Muscle of leg (tissue), 16 donors: Measurements from ENCODE around the gene SLC9A4. TPM values are rescaled to one million over a fixed set of nuclear protein-coding genes. Genes with fewer than 3 reads are reported as not detected.

Source experiments
- DNase-seq: peaks from one replicate; pipeline ENCODE4 v3.0.0; 2013
- H3K27ac ChIP-seq: one replicate; pipeline ENCODE4 v1.5.1; 2013; ENCODE audit warnings: mild to moderate bottlenecking, low read length, control low read depth
- H3K27me3 ChIP-seq: one replicate; pipeline ENCODE4 v1.6.1; 2013; ENCODE audit warnings: low read length; ENCODE audit not compliant: control insufficient read depth, insufficient read depth
- H3K36me3 ChIP-seq: one replicate; pipeline ENCODE4 v1.6.1; 2013; ENCODE audit warnings: low read length; ENCODE audit not compliant: control insufficient read depth, insufficient read depth
- H3K4me1 ChIP-seq: one replicate; pipeline ENCODE4 v1.6.1; 2013; ENCODE audit warnings: low read length; ENCODE audit not compliant: control insufficient read depth, insufficient read depth
- H3K4me3 ChIP-seq: one replicate; pipeline ENCODE4 v1.5.1; 2013; ENCODE audit warnings: low read length, control low read depth
- H3K9me3 ChIP-seq: replicated peaks from 2 replicates; pipeline ENCODE4 v1.6.1; 2013; ENCODE audit warnings: low read depth, low read length; ENCODE audit not compliant: control insufficient read depth
- WGBS: methylation state at CpG from one replicate; pipeline ENCODE4 v1.1.5; 2013; ENCODE audit warnings: missing lambda C conversion rate; ENCODE audit not compliant: insufficient coverage; 5-methylcytosine and 5-hydroxymethylcytosine counted together
- long read RNA-seq, 11 donors: transcript quantifications; one replicate each; lab custom pipeline, GENCODE V29; 2026
- polyA plus RNA-seq, 8 donors: library from polyadenylated mRNA; unstranded; fragments of 120-200 nt; gene quantifications; one replicate each; pipeline versions ENCODE4 v1.2.1 to v1.2.3, GENCODE V29; 2013; ENCODE audit warnings: inconsistent platforms in 1 of 8, low replicate concordance in 1 of 8; ENCODE audit not compliant: insufficient read length in 8 of 8, insufficient read depth in 1 of 8
- total RNA-seq: library from RNA; stranded (reverse); fragments of 120-200 nt; gene quantifications from one replicate; pipeline ENCODE4 v1.2.4, GENCODE V29; 2013

Gene SLC9A4, protein sequence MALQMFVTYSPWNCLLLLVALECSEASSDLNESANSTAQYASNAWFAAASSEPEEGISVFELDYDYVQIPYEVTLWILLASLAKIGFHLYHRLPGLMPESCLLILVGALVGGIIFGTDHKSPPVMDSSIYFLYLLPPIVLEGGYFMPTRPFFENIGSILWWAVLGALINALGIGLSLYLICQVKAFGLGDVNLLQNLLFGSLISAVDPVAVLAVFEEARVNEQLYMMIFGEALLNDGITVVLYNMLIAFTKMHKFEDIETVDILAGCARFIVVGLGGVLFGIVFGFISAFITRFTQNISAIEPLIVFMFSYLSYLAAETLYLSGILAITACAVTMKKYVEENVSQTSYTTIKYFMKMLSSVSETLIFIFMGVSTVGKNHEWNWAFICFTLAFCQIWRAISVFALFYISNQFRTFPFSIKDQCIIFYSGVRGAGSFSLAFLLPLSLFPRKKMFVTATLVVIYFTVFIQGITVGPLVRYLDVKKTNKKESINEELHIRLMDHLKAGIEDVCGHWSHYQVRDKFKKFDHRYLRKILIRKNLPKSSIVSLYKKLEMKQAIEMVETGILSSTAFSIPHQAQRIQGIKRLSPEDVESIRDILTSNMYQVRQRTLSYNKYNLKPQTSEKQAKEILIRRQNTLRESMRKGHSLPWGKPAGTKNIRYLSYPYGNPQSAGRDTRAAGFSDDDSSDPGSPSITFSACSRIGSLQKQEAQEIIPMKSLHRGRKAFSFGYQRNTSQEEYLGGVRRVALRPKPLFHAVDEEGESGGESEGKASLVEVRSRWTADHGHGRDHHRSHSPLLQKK
- total RNA-seq (0.04 TPM), polyA plus RNA-seq (under 1 TPM in 2 of 8 donors, not detected in 6; 0.02 to 0.16 TPM)
- long read RNA-seq, donor 1 = 0 reads
- long read RNA-seq, donor 2 = 0 reads
- long read RNA-seq, donor 3 = 0 reads
- long read RNA-seq, donor 4 = 0 reads
- long read RNA-seq, donor 5 = 0 reads
- long read RNA-seq, donor 6 = 0 reads
- long read RNA-seq, donor 7 = 0 reads
- long read RNA-seq, donor 8 = 0 reads
- long read RNA-seq, donor 9 = 0 reads
- long read RNA-seq, donor 10 = 0 reads
- long read RNA-seq, donor 11 = 0 reads

DNA sequence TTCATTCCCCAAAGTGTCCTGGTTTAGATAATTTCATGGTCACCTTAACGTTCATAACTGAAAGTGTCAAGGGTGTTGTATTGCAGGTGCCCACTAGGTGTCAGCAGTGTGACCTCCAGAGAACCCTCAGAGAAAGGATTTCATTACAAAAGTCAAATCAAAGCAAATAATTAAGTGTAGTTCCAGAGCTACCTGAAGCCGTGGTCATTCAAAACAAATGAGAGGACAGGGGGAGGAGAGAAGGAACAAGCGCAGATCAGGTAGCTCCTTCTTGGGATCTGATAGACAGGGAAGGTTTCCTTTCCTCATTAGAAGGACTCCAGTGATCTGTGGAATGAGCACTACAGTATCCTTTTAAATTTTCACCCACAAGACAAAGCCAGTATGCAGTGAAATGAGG is at the start of gene SLC9A4:
TSS of gene SLC9A4 (plus strand) at position 207 of the 400 bp plus-strand sequence. CDS start 534 bp downstream, outside the sequence.
- H3K27ac ChIP-seq = no peak within 1 kb of the TSS
- no peak within 1 kb of the TSS for H3K4me3 ChIP-seq
- WGBS = no CpG with 5 or more reads among the region's 3 CpGs
- no peaks in the 10 kb centered on the region for H3K4me1 ChIP-seq
- DNase-seq = peak; percentile 35
- H3K36me3 ChIP-seq = no peaks in the 10 kb centered on the region
- H3K27me3 ChIP-seq = no peaks in the 10 kb centered on the region
- no peaks in the 10 kb centered on the region for H3K9me3 ChIP-seq

DNA sequence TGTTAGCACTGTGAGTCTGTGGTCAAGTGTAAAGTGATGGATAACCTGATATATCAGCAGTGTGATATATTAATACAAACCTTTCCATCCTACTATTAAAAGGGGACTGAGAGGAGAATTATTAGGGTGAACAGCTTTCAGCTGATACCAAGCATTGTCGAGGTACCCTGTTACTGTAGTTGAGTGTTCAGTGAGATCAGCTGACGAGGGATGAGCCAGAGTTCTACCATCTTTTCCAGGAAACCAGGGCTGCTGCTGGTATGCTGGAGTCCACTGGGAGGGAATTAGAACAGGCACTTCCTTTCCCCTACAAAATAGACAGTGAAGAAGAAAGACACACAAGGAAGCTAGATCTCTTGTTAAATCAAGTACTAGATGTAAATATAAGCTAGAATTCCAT is 49.7 kb upstream of the SLC9A4 start:
- H3K27ac ChIP-seq = no peak overlapping the region
- DNase-seq = no peak

DNA sequence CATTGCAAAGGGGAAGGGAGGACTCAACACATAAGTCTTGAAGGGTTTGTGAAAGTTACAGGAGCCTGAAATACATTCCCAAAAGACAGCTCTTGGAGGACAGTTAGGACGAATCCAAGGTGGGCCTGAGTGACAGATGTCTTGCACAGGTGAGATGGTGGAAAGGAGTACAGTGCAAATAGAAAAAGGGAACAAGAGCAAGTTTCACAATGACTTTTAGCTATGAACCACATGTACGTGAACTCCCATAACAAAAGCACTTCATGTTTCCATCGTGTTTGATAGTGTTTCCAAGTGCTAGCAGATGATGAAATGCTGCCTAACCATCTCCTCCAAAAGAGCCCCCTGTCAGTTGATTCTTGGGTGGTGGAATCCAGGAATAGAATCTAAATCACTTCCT is 48.3 kb upstream of the SLC9A4 start:
- 57% methylated on average over 1 of the region's 3 CpGs for WGBS
- H3K4me1 ChIP-seq = no peaks in the 10 kb centered on the region
- no peaks in the 10 kb centered on the region for H3K36me3 ChIP-seq
- H3K27ac ChIP-seq = no peak overlapping the region
- H3K9me3 ChIP-seq = no peaks in the 10 kb centered on the region
- peak; percentile 11 for DNase-seq
- peaks cover 2% of the 10 kb centered on the region for H3K27me3 ChIP-seq
- no peak overlapping the region for H3K4me3 ChIP-seq

More for the DNA sequence above, 49.7 kb upstream of the SLC9A4 start:
- no peak overlapping the region for H3K4me3 ChIP-seq
- H3K27me3 ChIP-seq = peaks cover 2% of the 10 kb centered on the region
- H3K36me3 ChIP-seq = no peaks in the 10 kb centered on the region
- H3K9me3 ChIP-seq = no peaks in the 10 kb centered on the region
- H3K4me1 ChIP-seq = no peaks in the 10 kb centered on the region
- WGBS = no CpG with 5 or more reads among the region's 2 CpGs

DNA sequence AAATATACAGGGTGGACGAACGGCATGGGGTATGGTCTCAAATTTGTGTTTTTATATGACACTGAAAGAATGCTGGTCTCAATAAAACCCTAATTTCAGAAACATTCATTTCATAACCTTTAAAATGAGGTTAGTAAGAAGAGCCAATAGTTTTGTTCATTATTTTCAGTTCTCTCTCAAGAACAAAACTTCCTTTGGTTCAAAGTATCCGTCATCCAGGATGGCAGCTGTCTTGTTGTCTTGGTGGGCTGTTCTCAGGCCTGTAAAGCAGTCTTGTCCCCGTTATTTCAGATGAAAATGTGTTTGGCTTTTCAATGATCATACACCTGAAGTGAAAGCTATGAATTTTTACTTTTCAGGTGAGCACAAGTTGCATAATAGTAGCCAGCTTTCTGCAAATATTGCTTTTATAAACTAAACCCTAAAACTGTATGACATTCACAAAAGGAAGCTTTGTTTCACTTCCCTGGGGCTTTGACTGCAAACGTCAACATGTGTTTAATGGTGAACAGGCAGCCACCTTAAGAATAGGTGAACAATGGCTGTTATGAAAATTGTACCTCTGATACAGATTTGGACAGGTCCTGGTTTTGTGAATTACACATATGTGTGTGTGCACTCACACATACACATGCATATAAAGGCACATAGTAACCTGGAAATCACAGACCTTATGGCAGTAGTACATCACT is 47.4 kb upstream of the SLC9A4 start:
- no peaks in the 10 kb centered on the region for H3K4me1 ChIP-seq
- no peak overlapping the region for H3K27ac ChIP-seq
- no peaks in the 10 kb centered on the region for H3K9me3 ChIP-seq
- WGBS = 60% methylated on average over 1 of the region's 5 CpGs
- no peaks in the 10 kb centered on the region for H3K36me3 ChIP-seq
- no peak overlapping the region for H3K4me3 ChIP-seq
- no peak for DNase-seq
- peaks cover 2% of the 10 kb centered on the region for H3K27me3 ChIP-seq

DNA sequence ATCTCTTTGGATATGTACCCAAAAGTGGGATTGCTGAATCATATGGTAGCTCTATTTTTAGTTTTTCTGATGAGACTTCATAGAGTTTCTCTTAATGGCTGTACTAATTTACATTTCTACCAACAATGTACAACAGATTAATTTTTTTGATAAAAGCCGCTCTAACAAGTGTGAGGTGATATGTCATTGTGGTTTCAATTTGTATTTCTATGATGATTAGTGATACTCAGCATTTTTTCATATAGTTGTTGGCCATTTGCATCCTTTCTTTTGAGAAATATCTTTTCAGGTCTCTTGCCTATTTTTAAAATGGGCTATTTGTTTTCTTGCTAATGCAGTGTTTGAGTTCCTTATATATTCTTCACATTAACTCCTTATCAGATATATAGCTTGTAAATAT is 45.8 kb upstream of the SLC9A4 start:
- no peak for DNase-seq
- H3K4me3 ChIP-seq = no peak overlapping the region

DNA sequence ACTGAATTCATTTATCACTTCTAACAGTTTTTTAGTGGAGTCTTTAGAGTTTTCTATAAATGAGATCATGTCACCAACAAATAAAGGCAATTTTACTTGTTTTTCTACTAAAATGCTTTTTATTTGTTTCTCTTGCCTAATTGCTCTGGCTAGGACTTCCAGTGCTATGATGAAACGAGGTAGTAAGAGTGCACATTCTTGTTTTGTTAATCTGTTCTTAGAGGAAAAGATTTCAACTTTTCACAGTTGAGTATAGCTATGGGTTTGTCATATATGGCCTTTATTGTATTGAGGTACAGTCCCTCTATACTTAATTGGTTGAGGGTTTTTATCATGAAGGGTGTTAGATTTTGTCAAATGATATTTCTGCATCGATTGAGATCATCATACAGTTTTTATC is 44.5 kb upstream of the SLC9A4 start:
- DNase-seq = no peak
- no CpG with 5 or more reads among the region's 2 CpGs for WGBS
- H3K9me3 ChIP-seq = no peaks in the 10 kb centered on the region
- H3K4me1 ChIP-seq = no peaks in the 10 kb centered on the region
- no peak overlapping the region for H3K4me3 ChIP-seq
- H3K27ac ChIP-seq = no peak overlapping the region
- H3K27me3 ChIP-seq = no peaks in the 10 kb centered on the region
- H3K36me3 ChIP-seq = no peaks in the 10 kb centered on the region

More for the DNA sequence above, 45.8 kb upstream of the SLC9A4 start:
- Histone ChIP-seq H3K9me3 (no peaks in the 10 kb centered on the region), H3K36me3 (no peaks in the 10 kb centered on the region), H3K27ac (no peak overlapping the region), H3K27me3 (no peaks in the 10 kb centered on the region), H3K4me1 (no peaks in the 10 kb centered on the region)
- WGBS = no CpG with 5 or more reads among the region's 1 CpG

DNA sequence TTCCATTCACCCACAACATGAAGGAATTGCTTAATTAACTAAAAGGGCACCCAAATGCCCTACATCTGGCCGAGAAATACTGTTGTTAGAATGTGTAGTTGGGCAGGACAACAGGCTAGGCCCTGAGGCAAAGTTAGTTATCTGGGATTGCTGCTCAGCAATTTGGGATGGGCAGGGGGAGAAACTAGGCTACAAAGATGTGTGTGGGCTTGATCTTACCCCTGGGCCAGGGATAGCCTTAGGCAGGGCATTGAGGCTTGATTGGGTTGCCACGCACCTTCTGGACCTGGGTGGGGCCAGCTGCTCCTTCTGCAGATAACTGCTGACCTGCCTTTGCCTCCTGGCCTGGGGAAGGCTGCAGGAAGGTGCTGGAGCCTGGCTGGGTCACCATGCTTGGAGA is 40.6 kb upstream of the SLC9A4 start:
- WGBS = 78% methylated on average over 1 of the region's 2 CpGs
- Histone ChIP-seq H3K27me3 (no peaks in the 10 kb centered on the region), H3K9me3 (no peaks in the 10 kb centered on the region), H3K4me3 (no peak overlapping the region), H3K36me3 (no peaks in the 10 kb centered on the region), H3K27ac (no peak overlapping the region), H3K4me1 (no peaks in the 10 kb centered on the region)
- no peak for DNase-seq

DNA sequence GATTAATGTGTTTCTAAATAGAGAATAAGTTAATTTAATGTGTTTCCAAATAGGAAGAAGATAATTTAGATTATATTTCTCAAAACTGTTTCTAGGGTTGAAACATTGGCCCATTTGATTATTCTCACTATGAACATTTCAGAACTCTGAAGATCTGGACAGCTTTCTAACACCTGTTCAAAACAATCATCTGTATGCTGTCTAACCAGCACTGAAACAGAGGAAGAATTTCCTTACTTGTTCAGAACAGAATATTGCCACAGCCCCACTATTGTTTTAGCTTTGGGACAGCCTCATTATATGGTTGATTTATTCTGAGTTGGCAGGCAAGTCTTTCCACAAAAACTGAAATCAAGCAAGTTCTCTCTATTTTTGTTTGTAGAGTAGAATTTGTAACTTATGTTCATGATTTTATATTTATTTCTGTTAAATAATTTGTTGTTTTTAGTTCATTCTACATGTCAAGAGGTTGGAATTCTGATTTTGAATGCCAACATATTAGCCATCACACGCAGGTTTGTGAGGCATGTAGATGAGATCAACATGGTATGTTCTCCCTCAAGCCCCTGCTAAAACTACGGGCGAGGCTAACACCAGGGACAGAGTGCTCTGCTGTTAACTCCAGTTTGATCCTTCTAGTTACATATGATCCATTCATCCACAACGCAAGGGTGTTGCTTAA is 38.9 kb upstream of the SLC9A4 start:
- no peaks in the 10 kb centered on the region for H3K27me3 ChIP-seq
- no peaks in the 10 kb centered on the region for H3K36me3 ChIP-seq
- H3K9me3 ChIP-seq = no peaks in the 10 kb centered on the region
- no peak overlapping the region for H3K4me3 ChIP-seq
- no peaks in the 10 kb centered on the region for H3K4me1 ChIP-seq
- 100% methylated on average over 1 of the region's 4 CpGs for WGBS
- no peak overlapping the region for H3K27ac ChIP-seq
- DNase-seq = no peak

DNA sequence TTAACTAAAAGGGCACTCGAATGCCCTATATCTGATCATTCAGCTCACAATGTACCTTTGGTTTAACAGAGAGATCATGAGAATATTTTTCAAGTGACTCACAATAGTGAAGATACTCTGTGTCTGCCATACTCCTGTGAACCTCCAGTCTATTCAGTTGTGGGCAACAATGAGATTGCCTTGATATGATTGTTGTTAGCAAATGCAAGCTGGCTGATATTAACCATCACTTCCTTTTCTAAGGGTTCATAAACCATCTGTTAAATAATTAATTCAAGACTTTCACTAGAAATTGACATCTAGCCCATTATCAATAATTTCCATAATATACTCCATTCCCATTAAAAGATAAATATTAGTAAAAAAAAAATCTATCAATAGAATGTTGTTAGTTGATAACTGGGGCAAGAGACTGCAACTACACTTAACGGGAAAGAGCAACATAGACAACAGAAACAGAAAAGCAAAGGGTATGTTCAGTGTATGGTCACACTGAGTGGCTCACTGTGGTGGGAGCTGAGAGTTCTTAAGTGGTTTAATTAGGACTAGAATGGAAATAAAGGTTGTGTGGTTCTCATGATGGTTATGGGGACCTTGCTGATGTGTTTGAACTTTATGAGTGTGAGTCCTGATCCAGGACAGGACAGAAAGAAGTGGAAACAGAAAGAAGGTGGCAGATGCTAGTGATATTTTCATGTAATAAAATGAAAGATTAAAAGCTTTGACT is 38.2 kb upstream of the SLC9A4 start:
- Histone ChIP-seq H3K36me3 (no peaks in the 10 kb centered on the region), H3K4me3 (no peak overlapping the region), H3K27ac (no peak overlapping the region), H3K9me3 (no peaks in the 10 kb centered on the region), H3K4me1 (no peaks in the 10 kb centered on the region), H3K27me3 (no peaks in the 10 kb centered on the region)
- 87% methylated on average over 1 of the region's 2 CpGs for WGBS
- no peak for DNase-seq
